ENCODE measurements around the gene SLC25A24.

DNA sequence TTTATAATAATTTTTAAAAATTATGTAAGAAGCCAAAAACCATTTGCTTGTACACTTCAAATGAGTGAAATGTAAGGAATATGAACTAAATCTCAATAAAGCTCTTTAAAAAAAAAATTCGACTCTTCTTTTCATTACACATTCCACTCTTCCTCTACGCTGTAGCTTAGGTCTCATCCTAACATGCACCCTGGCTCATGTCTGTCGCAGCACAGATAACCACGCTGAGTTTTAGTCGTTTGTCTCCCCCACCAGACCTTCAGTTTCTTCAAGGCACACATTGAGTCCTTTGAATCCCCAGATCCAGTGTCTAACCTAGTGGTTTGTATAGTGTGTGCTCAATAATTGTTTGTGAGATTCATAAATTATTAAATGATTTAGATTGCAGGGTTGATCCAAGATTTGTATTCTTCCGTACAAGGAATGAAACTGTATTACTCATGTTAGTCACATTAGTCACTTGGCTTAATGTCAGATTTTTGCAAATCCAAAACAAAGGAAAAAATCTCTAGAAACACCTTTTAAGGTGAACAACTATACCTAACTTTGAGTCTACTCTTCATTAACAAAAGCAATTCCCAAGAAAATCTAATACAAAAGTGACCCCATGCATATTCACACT is 57.3 kb downstream of the SLC25A24 start:
- TF ChIP-seq, protein P1, sequence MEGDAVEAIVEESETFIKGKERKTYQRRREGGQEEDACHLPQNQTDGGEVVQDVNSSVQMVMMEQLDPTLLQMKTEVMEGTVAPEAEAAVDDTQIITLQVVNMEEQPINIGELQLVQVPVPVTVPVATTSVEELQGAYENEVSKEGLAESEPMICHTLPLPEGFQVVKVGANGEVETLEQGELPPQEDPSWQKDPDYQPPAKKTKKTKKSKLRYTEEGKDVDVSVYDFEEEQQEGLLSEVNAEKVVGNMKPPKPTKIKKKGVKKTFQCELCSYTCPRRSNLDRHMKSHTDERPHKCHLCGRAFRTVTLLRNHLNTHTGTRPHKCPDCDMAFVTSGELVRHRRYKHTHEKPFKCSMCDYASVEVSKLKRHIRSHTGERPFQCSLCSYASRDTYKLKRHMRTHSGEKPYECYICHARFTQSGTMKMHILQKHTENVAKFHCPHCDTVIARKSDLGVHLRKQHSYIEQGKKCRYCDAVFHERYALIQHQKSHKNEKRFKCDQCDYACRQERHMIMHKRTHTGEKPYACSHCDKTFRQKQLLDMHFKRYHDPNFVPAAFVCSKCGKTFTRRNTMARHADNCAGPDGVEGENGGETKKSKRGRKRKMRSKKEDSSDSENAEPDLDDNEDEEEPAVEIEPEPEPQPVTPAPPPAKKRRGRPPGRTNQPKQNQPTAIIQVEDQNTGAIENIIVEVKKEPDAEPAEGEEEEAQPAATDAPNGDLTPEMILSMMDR (IDR thresholded peaks at IDR 0.05), result no peak
- no peak for TF ChIP-seq POLR2A (IDR thresholded peaks at IDR 0.05)
